Measurements from ENCODE around the gene RSAD1.

RSAD1 gene

DNA sequence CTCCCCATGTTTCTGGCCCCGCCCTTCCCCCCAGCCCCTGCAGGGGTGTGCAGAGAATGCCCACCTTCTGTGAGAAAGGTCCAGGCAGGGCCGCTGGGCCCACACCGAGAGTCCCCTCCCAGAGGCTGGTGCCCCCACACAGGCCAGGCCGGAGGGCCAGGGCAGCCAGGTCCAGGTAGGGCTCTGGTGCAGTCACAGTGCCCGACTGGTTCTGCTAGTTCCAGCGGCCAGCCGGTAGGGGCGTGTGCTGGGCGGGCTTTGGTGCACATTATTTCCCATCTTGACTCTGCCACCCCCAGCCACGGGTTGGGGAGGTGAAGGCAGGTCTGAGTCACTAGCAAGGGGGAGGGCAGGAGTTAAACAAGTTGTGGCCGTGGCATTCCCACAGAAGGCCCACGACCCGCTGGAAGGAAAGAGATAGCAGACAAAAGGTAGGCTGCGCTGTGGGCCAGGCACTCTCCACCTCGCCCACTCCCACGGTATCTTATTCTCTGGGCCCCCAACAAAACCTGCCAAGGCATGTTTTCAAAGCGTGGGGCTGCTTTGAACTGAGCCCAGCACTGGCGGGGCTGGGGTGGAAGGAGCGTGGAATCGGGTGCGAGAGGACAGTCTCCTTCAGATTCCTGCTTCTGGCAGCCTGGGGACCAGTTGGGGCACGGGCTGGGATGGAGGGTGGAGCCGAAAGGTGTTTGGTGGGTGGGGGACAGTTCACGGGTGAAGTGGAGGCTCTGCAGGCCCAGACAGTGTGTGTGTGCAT is 55.7 kb downstream of the RSAD1 start:
- H3K27ac Mint-ChIP-seq, result no peak overlapping the region
- H3K4me1 Mint-ChIP-seq, result peaks cover 10% of the 10 kb centered on the region
- no peaks in the 10 kb centered on the region for H3K36me3 Mint-ChIP-seq
- DNase-seq, result no peak
- no peak overlapping the region for H3K4me3 Mint-ChIP-seq
- no peaks in the 10 kb centered on the region for H3K9me3 Mint-ChIP-seq
- CTCF ChIA-PET, result no interaction called here
- H3K27me3 Mint-ChIP-seq, result peaks cover 76% of the 10 kb centered on the region

DNA sequence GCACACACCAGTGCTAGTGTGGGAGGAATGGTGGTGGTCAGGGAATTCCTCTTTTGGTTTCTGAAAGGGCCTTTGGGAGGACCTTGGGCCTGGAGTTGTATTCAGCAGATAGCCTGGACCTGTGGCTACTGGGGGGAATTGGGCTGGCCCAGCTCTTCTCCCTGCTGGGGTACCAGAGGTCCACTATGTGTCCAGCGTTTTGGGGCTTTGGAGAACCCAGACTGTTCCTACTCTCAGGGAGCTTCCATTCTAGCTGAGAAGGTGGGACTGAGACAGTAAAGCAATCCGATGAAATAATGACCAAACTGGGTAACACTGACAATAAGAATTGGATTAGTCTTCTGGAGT is 56.3 kb downstream of the RSAD1 start:
- H3K4me1 Mint-ChIP-seq, result peaks cover 10% of the 10 kb centered on the region
- peaks cover 73% of the 10 kb centered on the region for H3K27me3 Mint-ChIP-seq
- no peaks in the 10 kb centered on the region for H3K9me3 Mint-ChIP-seq
- H3K36me3 Mint-ChIP-seq, result no peaks in the 10 kb centered on the region
- no peak overlapping the region for H3K4me3 Mint-ChIP-seq
- CTCF ChIA-PET, result interaction anchor here (1.0 kb wide), 1 partner anchor 91 kb away, joined by 3 read pairs; no protein-coding TSS in a partner anchor
- no peak for DNase-seq
- H3K27ac Mint-ChIP-seq, result no peak overlapping the region

DNA sequence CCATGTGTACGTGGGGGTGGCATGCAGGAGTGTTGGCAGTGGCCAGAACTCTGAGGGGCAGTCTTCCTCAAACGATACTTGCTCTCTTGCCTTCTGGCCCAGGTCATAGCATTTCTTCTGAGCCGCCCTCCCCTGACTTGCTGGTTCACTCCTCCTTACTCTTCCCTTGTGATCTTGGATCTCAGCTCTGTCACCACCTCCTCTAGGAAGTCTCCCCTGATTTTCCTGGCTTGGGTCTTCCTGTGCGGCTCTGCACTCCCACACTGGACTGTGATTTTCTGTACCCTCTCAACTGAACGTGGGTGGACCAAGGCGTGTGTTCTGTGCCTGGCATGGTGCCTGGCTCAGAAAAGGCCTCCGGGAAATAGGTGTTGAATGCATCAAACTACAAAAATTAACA is 56.7 kb downstream of the RSAD1 start:
- peaks cover 68% of the 10 kb centered on the region for H3K27me3 Mint-ChIP-seq
- CTCF ChIA-PET, result interaction anchor here (1.0 kb wide), 1 partner anchor 90 kb away, joined by 3 read pairs; no protein-coding TSS in a partner anchor
- no peak overlapping the region for H3K27ac Mint-ChIP-seq
- H3K9me3 Mint-ChIP-seq, result no peaks in the 10 kb centered on the region
- peaks cover 12% of the 10 kb centered on the region for H3K4me1 Mint-ChIP-seq
- no peak for DNase-seq
- no peaks in the 10 kb centered on the region for H3K36me3 Mint-ChIP-seq
- H3K4me3 Mint-ChIP-seq, result no peak overlapping the region

Measured in activated naive CD4-positive, alpha-beta T cell treated with anti-CD3 and anti-CD28 coated beads, Interleukin-2, amount 10 ng/mL, durations not matched to agents 7 days and 5 days (primary cell).